Nephron (organoid): ENCODE results near the gene GET4.
A peak's percentile ranks its signal among the peaks of the same experiment; 100 is the strongest.

Source experiments
- H3K27ac Mint-ChIP-seq, 3 experiments: 2 replicates each; pipeline ENCODE4 v1.8.0; 2020; ENCODE audit warnings: mixed read lengths in 3 of 3, mild to moderate bottlenecking in 2 of 3, moderate library complexity in 1 of 3
- H3K27me3 Mint-ChIP-seq: 2 replicates; pipeline ENCODE4 v1.8.0; 2021; ENCODE audit warnings: low read depth, mild to moderate bottlenecking, moderate library complexity, mixed read lengths
- H3K36me3 Mint-ChIP-seq: 2 replicates; pipeline ENCODE4 v1.8.0; 2020; ENCODE audit warnings: low read depth, mixed read lengths
- H3K4me1 Mint-ChIP-seq: 2 replicates; pipeline ENCODE4 v1.8.0; 2020; ENCODE audit warnings: mixed read lengths
- H3K4me3 Mint-ChIP-seq, 3 experiments: 2 replicates each; pipeline ENCODE4 v1.8.0; 2020; ENCODE audit warnings: mild to moderate bottlenecking in 3 of 3, mixed read lengths in 3 of 3, moderate library complexity in 2 of 3
- H3K9me3 Mint-ChIP-seq: 2 replicates; pipeline ENCODE4 v1.8.0; 2020; ENCODE audit warnings: mixed read lengths
- CTCF ChIP-seq, 3 experiments: fragments of 200-600 bp; sonication (generic); IDR thresholded peaks; one replicate each; pipeline ENCODE4 v1.5.0; 2021; ENCODE audit warnings: antibody characterized with exemption in 3 of 3; ENCODE audit not compliant: unreplicated experiment in 3 of 3

GET4 gene

GRCh38 chr7:832968-833424 is 43.4 kb upstream of the GET4 start:
- Mint-ChIP-seq H3K27ac (peak overlapping the region; percentile 79 to 95 (median 87)), H3K4me3 (peak overlapping the region in 1 of 3 experiments; percentile 29), H3K4me1 (peaks cover 54% of the 10 kb centered on the region), H3K27me3 (peaks cover 3% of the 10 kb centered on the region), H3K9me3 (no peaks in the 10 kb centered on the region), H3K36me3 (peaks cover 17% of the 10 kb centered on the region)
- TF ChIP-seq CTCF (IDR thresholded peaks at IDR 0.05; ENCODE audit: unreplicated experiment in 3 of 3), result no peak

- Mint-ChIP-seq H3K27me3 (peaks cover 3% of the 10 kb centered on the region), H3K4me3 (no peak overlapping the region), H3K4me1 (peaks cover 54% of the 10 kb centered on the region), H3K36me3 (peaks cover 23% of the 10 kb centered on the region), H3K9me3 (no peaks in the 10 kb centered on the region), H3K27ac (peak overlapping the region in 1 of 3 experiments; percentile 39)
- TF ChIP-seq CTCF (IDR thresholded peaks at IDR 0.05; ENCODE audit: unreplicated experiment in 3 of 3), result no peak
Observed at GRCh38 chr7:833601-834258, 42.6 kb upstream of the GET4 start.

- peaks cover 29% of the 10 kb centered on the region for H3K36me3 Mint-ChIP-seq
- H3K4me1 Mint-ChIP-seq, result peaks cover 50% of the 10 kb centered on the region
- H3K4me3 Mint-ChIP-seq, result no peak overlapping the region
Observed at GRCh38 chr7:834277-834676, 42.1 kb upstream of the GET4 start.

GRCh38 chr7:835021-835420 is 41.3 kb upstream of the GET4 start:
- Mint-ChIP-seq H3K4me1 (peaks cover 46% of the 10 kb centered on the region), H3K9me3 (no peaks in the 10 kb centered on the region), H3K27ac (peak overlapping the region in 1 of 3 experiments; percentile 32), H3K36me3 (peaks cover 34% of the 10 kb centered on the region), H3K4me3 (no peak overlapping the region), H3K27me3 (peaks cover 3% of the 10 kb centered on the region)
- no peak for TF ChIP-seq CTCF (IDR thresholded peaks at IDR 0.05; ENCODE audit: unreplicated experiment in 3 of 3)

More at GRCh38 chr7:834277-834676, 42.1 kb upstream of the GET4 start:
- no peak for TF ChIP-seq CTCF (IDR thresholded peaks at IDR 0.05; ENCODE audit: unreplicated experiment in 3 of 3)
- Mint-ChIP-seq H3K27ac (peak overlapping the region in 1 of 3 experiments; percentile 74), H3K27me3 (peaks cover 3% of the 10 kb centered on the region), H3K9me3 (no peaks in the 10 kb centered on the region)

GRCh38 chr7:835485-836401 is 40.6 kb upstream of the GET4 start:
- Mint-ChIP-seq H3K9me3 (no peaks in the 10 kb centered on the region), H3K4me3 (no peak overlapping the region), H3K36me3 (peaks cover 35% of the 10 kb centered on the region), H3K27ac (peak overlapping the region in 1 of 3 experiments; percentile 32), H3K4me1 (peaks cover 39% of the 10 kb centered on the region), H3K27me3 (peaks cover 3% of the 10 kb centered on the region)
- TF ChIP-seq CTCF (IDR thresholded peaks at IDR 0.05; ENCODE audit: unreplicated experiment in 3 of 3), result no peak
